ENCODE measurements around the gene AOC2. TPM values are rescaled to one million over a fixed set of nuclear protein-coding genes. Genes with fewer than 3 reads are reported as not detected.

Gene AOC2
- total and polyA plus RNA-seq, 4 donors, result 0.17 to 2.4 (median 0.41) TPM

DNA sequence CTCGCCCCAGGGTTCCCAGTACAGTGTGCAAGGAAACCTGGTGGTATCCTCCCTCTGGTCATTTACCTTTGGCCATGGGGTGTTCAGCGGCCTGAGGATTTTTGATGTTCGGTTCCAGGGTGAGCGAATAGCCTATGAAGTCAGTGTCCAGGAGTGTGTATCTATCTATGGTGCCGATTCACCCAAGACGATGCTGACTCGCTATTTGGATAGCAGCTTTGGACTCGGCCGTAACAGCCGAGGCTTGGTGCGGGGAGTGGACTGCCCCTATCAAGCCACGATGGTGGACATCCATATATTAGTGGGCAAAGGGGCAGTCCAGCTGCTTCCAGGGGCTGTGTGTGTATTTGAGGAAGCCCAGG, 1.2 kb downstream of the AOC2 start:
- no peaks in the 10 kb centered on the region for H3K9me3 ChIP-seq (ENCODE audit: control insufficient read depth in 4 of 4, low read length in 3 of 4)
- 93% methylated on average over 12 of the region's 12 CpGs for WGBS
- no peaks in the 10 kb centered on the region for H3K27me3 ChIP-seq (ENCODE audit: control insufficient read depth in 4 of 4, insufficient read depth in 4 of 4, low read length in 3 of 4)
- peaks cover 0 to 21% (median 16%) of the 10 kb centered on the region in 4 donors for H3K4me1 ChIP-seq (ENCODE audit: control insufficient read depth in 4 of 4, insufficient read depth in 4 of 4, low read length in 3 of 4)
- H3K36me3 ChIP-seq (ENCODE audit: control insufficient read depth in 4 of 4, insufficient read depth in 3 of 4, low read depth in 1 of 4, low read length in 3 of 4), result peaks cover 10 to 43% (median 23%) of the 10 kb centered on the region in 4 donors
- H3K4me3 ChIP-seq (ENCODE audit: low read depth in 1 of 3, low read length in 3 of 3), result no peak overlapping the region
- no peak for DNase-seq (ENCODE audit: low spot score)
- TF ChIP-seq FOXA1 (IDR thresholded peaks at IDR 0.05) (no peak), HNF4G (IDR thresholded peaks at IDR 0.05) (no peak), RXRA (IDR thresholded peaks at IDR 0.05) (no peak), RAD21 (IDR thresholded peaks at IDR 0.05) (no peak), FOXA2 (IDR thresholded peaks at IDR 0.05) (no peak), YY1 (IDR thresholded peaks at IDR 0.05) (no peak), HNF4A (conservative IDR thresholded peaks at IDR 0.05) (no peak)
- TF ChIP-seq, protein P1, sequence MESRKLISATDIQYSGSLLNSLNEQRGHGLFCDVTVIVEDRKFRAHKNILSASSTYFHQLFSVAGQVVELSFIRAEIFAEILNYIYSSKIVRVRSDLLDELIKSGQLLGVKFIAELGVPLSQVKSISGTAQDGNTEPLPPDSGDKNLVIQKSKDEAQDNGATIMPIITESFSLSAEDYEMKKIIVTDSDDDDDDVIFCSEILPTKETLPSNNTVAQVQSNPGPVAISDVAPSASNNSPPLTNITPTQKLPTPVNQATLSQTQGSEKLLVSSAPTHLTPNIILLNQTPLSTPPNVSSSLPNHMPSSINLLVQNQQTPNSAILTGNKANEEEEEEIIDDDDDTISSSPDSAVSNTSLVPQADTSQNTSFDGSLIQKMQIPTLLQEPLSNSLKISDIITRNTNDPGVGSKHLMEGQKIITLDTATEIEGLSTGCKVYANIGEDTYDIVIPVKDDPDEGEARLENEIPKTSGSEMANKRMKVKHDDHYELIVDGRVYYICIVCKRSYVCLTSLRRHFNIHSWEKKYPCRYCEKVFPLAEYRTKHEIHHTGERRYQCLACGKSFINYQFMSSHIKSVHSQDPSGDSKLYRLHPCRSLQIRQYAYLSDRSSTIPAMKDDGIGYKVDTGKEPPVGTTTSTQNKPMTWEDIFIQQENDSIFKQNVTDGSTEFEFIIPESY (IDR thresholded peaks at IDR 0.05), result no peak
- TF ChIP-seq, protein P2, sequence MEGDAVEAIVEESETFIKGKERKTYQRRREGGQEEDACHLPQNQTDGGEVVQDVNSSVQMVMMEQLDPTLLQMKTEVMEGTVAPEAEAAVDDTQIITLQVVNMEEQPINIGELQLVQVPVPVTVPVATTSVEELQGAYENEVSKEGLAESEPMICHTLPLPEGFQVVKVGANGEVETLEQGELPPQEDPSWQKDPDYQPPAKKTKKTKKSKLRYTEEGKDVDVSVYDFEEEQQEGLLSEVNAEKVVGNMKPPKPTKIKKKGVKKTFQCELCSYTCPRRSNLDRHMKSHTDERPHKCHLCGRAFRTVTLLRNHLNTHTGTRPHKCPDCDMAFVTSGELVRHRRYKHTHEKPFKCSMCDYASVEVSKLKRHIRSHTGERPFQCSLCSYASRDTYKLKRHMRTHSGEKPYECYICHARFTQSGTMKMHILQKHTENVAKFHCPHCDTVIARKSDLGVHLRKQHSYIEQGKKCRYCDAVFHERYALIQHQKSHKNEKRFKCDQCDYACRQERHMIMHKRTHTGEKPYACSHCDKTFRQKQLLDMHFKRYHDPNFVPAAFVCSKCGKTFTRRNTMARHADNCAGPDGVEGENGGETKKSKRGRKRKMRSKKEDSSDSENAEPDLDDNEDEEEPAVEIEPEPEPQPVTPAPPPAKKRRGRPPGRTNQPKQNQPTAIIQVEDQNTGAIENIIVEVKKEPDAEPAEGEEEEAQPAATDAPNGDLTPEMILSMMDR (IDR thresholded peaks at IDR 0.05; ENCODE audit: low read depth, low read length, missing input control), result no peak
- TF ChIP-seq, protein P3, sequence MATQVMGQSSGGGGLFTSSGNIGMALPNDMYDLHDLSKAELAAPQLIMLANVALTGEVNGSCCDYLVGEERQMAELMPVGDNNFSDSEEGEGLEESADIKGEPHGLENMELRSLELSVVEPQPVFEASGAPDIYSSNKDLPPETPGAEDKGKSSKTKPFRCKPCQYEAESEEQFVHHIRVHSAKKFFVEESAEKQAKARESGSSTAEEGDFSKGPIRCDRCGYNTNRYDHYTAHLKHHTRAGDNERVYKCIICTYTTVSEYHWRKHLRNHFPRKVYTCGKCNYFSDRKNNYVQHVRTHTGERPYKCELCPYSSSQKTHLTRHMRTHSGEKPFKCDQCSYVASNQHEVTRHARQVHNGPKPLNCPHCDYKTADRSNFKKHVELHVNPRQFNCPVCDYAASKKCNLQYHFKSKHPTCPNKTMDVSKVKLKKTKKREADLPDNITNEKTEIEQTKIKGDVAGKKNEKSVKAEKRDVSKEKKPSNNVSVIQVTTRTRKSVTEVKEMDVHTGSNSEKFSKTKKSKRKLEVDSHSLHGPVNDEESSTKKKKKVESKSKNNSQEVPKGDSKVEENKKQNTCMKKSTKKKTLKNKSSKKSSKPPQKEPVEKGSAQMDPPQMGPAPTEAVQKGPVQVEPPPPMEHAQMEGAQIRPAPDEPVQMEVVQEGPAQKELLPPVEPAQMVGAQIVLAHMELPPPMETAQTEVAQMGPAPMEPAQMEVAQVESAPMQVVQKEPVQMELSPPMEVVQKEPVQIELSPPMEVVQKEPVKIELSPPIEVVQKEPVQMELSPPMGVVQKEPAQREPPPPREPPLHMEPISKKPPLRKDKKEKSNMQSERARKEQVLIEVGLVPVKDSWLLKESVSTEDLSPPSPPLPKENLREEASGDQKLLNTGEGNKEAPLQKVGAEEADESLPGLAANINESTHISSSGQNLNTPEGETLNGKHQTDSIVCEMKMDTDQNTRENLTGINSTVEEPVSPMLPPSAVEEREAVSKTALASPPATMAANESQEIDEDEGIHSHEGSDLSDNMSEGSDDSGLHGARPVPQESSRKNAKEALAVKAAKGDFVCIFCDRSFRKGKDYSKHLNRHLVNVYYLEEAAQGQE (IDR thresholded peaks at IDR 0.05), result no peak
- TF ChIP-seq, protein P4, sequence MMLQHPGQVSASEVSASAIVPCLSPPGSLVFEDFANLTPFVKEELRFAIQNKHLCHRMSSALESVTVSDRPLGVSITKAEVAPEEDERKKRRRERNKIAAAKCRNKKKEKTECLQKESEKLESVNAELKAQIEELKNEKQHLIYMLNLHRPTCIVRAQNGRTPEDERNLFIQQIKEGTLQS (IDR thresholded peaks at IDR 0.05), result no peak
- H3K27ac ChIP-seq (ENCODE audit: low read depth in 1 of 2, low read length in 2 of 2), result no peak overlapping the region
- H3K9ac ChIP-seq (ENCODE audit: low read depth in 1 of 2, low read length in 2 of 2), result no peak overlapping the region

DNA sequence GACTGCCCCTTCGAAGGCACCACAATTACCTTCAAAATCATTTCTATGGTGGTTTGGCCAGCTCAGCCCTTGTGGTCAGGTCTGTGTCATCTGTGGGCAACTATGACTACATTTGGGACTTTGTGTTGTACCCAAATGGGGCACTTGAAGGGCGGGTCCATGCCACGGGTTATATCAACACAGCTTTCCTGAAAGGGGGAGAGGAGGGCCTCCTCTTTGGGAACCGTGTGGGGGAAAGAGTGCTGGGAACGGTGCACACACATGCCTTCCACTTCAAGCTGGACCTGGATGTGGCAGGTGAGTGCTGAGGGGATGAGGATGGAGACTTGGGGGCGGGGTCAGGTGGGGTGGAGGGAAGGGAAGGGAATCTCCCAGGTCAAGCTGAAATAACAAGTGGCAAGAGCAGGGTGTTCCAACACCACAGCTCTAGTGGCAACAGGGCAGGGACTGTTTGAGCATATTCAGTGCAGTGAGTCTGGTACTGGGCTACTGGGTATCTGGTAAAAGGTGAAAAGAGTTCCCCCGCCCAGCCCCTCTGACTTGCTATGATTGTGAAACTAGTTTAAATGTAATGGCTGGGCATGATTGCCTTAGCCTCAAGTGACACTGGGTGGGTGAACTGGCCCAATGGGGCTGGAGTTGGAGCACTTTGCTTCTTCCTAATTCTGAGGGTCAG, 1.7 kb downstream of the AOC2 start:
- TF ChIP-seq, protein P2 (IDR thresholded peaks at IDR 0.05; ENCODE audit: low read depth, low read length, missing input control), result no peak
- TF ChIP-seq EGR1 (IDR thresholded peaks at IDR 0.05; ENCODE audit: low read depth in 2 of 2) (no peak), YY1 (IDR thresholded peaks at IDR 0.05) (no peak), RXRA (IDR thresholded peaks at IDR 0.05) (no peak), RAD21 (IDR thresholded peaks at IDR 0.05) (no peak), HNF4G (IDR thresholded peaks at IDR 0.05) (no peak), JUND (IDR thresholded peaks at IDR 0.05) (no peak), NR2F2 (IDR thresholded peaks at IDR 0.05) (no peak), FOXA2 (IDR thresholded peaks at IDR 0.05) (no peak)
- TF ChIP-seq, protein P3 (IDR thresholded peaks at IDR 0.05), result no peak
- TF ChIP-seq, protein P5, sequence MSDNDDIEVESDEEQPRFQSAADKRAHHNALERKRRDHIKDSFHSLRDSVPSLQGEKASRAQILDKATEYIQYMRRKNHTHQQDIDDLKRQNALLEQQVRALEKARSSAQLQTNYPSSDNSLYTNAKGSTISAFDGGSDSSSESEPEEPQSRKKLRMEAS (IDR thresholded peaks at IDR 0.05), result no peak
- Histone ChIP-seq H3K9me3 (ENCODE audit: control insufficient read depth in 4 of 4, low read length in 3 of 4) (no peaks in the 10 kb centered on the region), H3K9ac (ENCODE audit: low read depth in 1 of 2, low read length in 2 of 2) (no peak overlapping the region), H3K27ac (ENCODE audit: low read depth in 1 of 2, low read length in 2 of 2) (no peak overlapping the region), H3K36me3 (ENCODE audit: control insufficient read depth in 4 of 4, insufficient read depth in 3 of 4, low read depth in 1 of 4, low read length in 3 of 4) (peaks cover 10 to 40% (median 21%) of the 10 kb centered on the region in 4 donors), H3K27me3 (ENCODE audit: control insufficient read depth in 4 of 4, insufficient read depth in 4 of 4, low read length in 3 of 4) (no peaks in the 10 kb centered on the region), H3K4me1 (ENCODE audit: control insufficient read depth in 4 of 4, insufficient read depth in 4 of 4, low read length in 3 of 4) (peaks cover 0 to 21% (median 16%) of the 10 kb centered on the region in 4 donors), H3K4me3 (ENCODE audit: low read depth in 1 of 3, low read length in 3 of 3) (no peak overlapping the region)
- WGBS, result 82% methylated on average over 7 of the region's 7 CpGs
- no peak for DNase-seq (ENCODE audit: low spot score)

All from liver (tissue), 9 donors.